CD4-positive, alpha-beta T cell (primary cell): ENCODE measurements around the gene PLCL2. TPM values are rescaled to one million over a fixed set of nuclear protein-coding genes. Genes with fewer than 3 reads are reported as not detected.

Experiments
- ATAC-seq: fragments of 200-7000 bp; cut with Tn5 transposase; one replicate; pipeline ENCODE4 v1.10.0; 2022; ENCODE audit warnings: mild to moderate bottlenecking; ENCODE audit not compliant: poor library complexity
- CTCF ChIA-PET: fragments of 350-600 bp; sonication (Branson Sonifier 250); formaldehyde crosslinking; loops from one replicate; lab custom pipeline; 2021; ENCODE audit warnings: antibody characterized with exemption, inconsistent platforms; lab: Charles Lee
- POLR2A ChIA-PET: fragments of 350-600 bp; sonication (Branson Sonifier 250); formaldehyde crosslinking; loops from one replicate; lab custom pipeline; 2021; ENCODE audit warnings: antibody characterized with exemption, inconsistent platforms; lab: Charles Lee
- DNase-seq, 14 experiments: peaks; one replicate each; pipeline ENCODE4 v3.0.0-alpha.2; 2013 to 2020; ENCODE audit warnings: mixed read lengths in 2 of 14
- H3K27ac ChIP-seq, 2 donors: one replicate each; pipeline versions ENCODE4 v1.5.1 to v1.7.0; 2013; ENCODE audit warnings: low read length in 2 of 2, low read depth in 1 of 2, mild to moderate bottlenecking in 1 of 2
- H3K27me3 ChIP-seq, 2 experiments: 1 replicate in 1 of 2; 2 replicates in 1 of 2; pipeline versions ENCODE4 v1.6.1 to v1.7.0; 2013; ENCODE audit warnings: low read length in 2 of 2, control low read depth in 1 of 2, mild to moderate bottlenecking in 1 of 2, moderate library complexity in 1 of 2; ENCODE audit not compliant: insufficient read depth in 2 of 2, control insufficient read depth in 1 of 2
- H3K36me3 ChIP-seq: one replicate; pipeline ENCODE4 v1.6.1; 2013; ENCODE audit warnings: low read length, control low read depth; ENCODE audit not compliant: insufficient read depth
- H3K4me1 ChIP-seq: one replicate; pipeline ENCODE4 v1.6.1; 2013; ENCODE audit warnings: low read length, control low read depth; ENCODE audit not compliant: insufficient read depth
- H3K4me3 ChIP-seq: one replicate; pipeline ENCODE4 v1.5.1; 2013; ENCODE audit warnings: mild to moderate bottlenecking, low read length, moderate library complexity
- H3K9me3 ChIP-seq, 2 experiments: 1 replicate in 1 of 2; 2 replicates in 1 of 2; pipeline versions ENCODE4 v1.6.1 to v1.7.0; 2013; ENCODE audit warnings: low read length in 2 of 2, mild to moderate bottlenecking in 2 of 2, control low read depth in 1 of 2, moderate library complexity in 1 of 2; ENCODE audit not compliant: control insufficient read depth in 1 of 2, insufficient read depth in 1 of 2
- H3K27ac Mint-ChIP-seq: one replicate; pipeline ENCODE4 v1.8.0; 2020; ENCODE audit warnings: mixed read lengths
- H3K27me3 Mint-ChIP-seq: one replicate; pipeline ENCODE4 v1.8.0; 2021; ENCODE audit warnings: mixed read lengths
- H3K36me3 Mint-ChIP-seq: one replicate; pipeline ENCODE4 v1.8.0; 2021; ENCODE audit warnings: low read depth, mixed read lengths
- H3K4me1 Mint-ChIP-seq: one replicate; pipeline ENCODE4 v1.8.0; 2021; ENCODE audit warnings: low read depth, mixed read lengths
- H3K4me3 Mint-ChIP-seq: one replicate; pipeline ENCODE4 v1.8.0; 2020; ENCODE audit warnings: mild to moderate bottlenecking, mixed read lengths
- H3K9me3 Mint-ChIP-seq: one replicate; pipeline ENCODE4 v1.8.0; 2020; ENCODE audit warnings: mixed read lengths
- CTCF ChIP-seq: fragments of 200-600 bp; IDR thresholded peaks from one replicate; pipeline ENCODE4 v1.8.0; 2022; ENCODE audit warnings: antibody characterized with exemption, mild to moderate bottlenecking
- intact Hi-C, 2 experiments: fragments of 100-400 bp; cut with DNase I in 1 of 2; cut with micrococcal nuclease in 1 of 2; formaldehyde crosslinking; loops; one replicate each; pipeline versions ENCODE4 v1.15.1 to v1.9.0; 2023 to 2025; cut with DNase I, micrococcal nuclease
- total RNA-seq, 174 experiments: library from RNA in 2 of 174; stranded (reverse) in 2 of 174; gene quantifications; one replicate each; pipeline ENCODE4 v1.2.3 and lab custom pipeline; 2021 to 2026

Gene PLCL2
- total RNA-seq, 2 experiments from 2014 or later, result 35.1 to 36.3 TPM

DNA sequence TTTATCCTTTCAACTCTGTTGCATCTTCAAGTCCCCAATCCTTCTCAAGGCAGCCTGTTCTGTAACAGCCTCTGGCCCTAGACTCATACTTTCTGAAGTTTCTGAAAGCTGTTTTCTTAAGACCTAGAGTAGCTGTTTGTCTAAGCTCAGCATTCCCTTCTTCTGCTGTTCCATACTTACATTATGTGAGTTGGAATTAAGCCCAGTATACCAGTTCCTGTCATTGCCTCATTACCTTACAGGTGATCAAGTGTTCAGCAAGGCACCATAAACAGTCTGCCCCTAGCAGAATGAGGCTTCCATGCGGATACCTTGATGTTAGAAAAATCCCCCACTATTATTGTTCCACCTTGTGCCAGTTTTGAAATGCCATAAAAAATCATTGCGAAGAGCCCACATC, 180.6 kb downstream of the PLCL2 start:
- Histone ChIP-seq H3K27me3 (no peaks in the 10 kb centered on the region), H3K9me3 (no peaks in the 10 kb centered on the region), H3K4me1 (no peaks in the 10 kb centered on the region), H3K4me3 (no peak overlapping the region), H3K27ac (no peak overlapping the region), H3K36me3 (peaks cover 44% of the 10 kb centered on the region)
- Mint-ChIP-seq H3K27me3 (no peaks in the 10 kb centered on the region), H3K27ac (no peak overlapping the region), H3K9me3 (no peaks in the 10 kb centered on the region), H3K36me3 (peaks cover 76% of the 10 kb centered on the region), H3K4me1 (peaks cover 19% of the 10 kb centered on the region), H3K4me3 (no peak overlapping the region)
- no peak for ATAC-seq
- intact Hi-C loops, result no loop called here
- CTCF ChIA-PET, result interaction anchor here (0.7 kb wide), 1 partner anchor 118 kb away, joined by 3 read pairs; no protein-coding TSS in a partner anchor
- POLR2A ChIA-PET, result interaction anchor here (0.7 kb wide), 1 partner anchor 238 kb away, joined by 4 read pairs; no protein-coding TSS in a partner anchor
- DNase-seq, result no peak
- TF ChIP-seq CTCF, result no peak

DNA sequence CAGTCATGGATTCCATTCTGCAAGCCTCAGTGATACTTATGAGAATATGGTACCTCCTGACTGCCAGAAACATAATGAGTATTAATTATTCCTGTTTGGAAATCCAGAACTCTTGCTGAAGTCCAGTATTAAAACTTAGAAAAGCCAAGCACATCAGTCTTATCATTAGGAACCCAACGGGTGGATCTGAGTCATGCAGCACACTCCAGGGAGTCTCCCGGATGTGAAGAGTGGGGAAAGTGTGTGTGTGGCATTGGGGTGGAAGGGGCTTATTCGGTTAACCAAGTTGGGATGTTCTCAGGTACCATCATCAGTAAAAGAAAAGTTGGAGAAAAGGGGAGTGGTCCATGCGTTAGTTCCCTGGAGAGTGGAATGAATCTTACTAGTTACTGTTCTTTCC, 181.1 kb downstream of the PLCL2 start:
- intact Hi-C loops, result no loop called here
- Histone ChIP-seq H3K27me3 (no peaks in the 10 kb centered on the region), H3K9me3 (no peaks in the 10 kb centered on the region), H3K4me3 (no peak overlapping the region), H3K4me1 (peaks cover 4% of the 10 kb centered on the region), H3K27ac (no peak overlapping the region), H3K36me3 (peaks cover 41% of the 10 kb centered on the region)
- Mint-ChIP-seq H3K27me3 (no peaks in the 10 kb centered on the region), H3K27ac (no peak overlapping the region), H3K36me3 (peaks cover 81% of the 10 kb centered on the region), H3K9me3 (no peaks in the 10 kb centered on the region), H3K4me3 (no peak overlapping the region), H3K4me1 (peaks cover 22% of the 10 kb centered on the region)
- ChIA-PET POLR2A (no interaction called here), CTCF (no interaction called here)
- ATAC-seq (no peak), DNase-seq (no peak)
- TF ChIP-seq CTCF, result no peak

DNA sequence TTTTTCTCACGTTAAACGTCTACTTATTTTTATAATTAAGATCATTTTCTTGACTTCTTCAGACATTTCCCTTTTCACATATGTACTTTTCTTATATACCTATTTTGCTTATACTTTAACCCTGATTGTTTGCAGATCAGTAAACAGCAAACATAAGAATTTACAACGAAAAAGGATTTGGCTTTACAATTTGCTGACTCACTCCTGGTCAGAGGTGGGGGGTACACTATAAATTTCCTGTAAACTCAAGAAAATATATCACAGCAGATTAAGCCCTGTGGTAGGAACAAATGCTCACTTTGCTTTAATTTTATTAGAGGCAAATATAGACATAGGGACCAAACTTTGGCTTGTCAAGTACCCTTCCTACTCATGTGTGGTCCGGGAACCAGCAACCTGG, 185.0 kb downstream of the PLCL2 start:
- ATAC-seq, result no peak
- Histone ChIP-seq H3K4me3 (no peak overlapping the region), H3K9me3 (no peaks in the 10 kb centered on the region), H3K27ac (no peak overlapping the region), H3K36me3 (peaks cover 35% of the 10 kb centered on the region), H3K27me3 (no peaks in the 10 kb centered on the region), H3K4me1 (peaks cover 18% of the 10 kb centered on the region)
- Mint-ChIP-seq H3K27me3 (no peaks in the 10 kb centered on the region), H3K4me1 (peaks cover 38% of the 10 kb centered on the region), H3K27ac (no peak overlapping the region), H3K9me3 (no peaks in the 10 kb centered on the region), H3K36me3 (peaks cover 85% of the 10 kb centered on the region), H3K4me3 (no peak overlapping the region)
- intact Hi-C loops, result no loop called here
- ChIA-PET CTCF (no interaction called here), POLR2A (no interaction called here)
- TF ChIP-seq CTCF, result no peak
- DNase-seq, result no peak
